ENCODE measurements around the gene TEX36.

Gene TEX36

DNA sequence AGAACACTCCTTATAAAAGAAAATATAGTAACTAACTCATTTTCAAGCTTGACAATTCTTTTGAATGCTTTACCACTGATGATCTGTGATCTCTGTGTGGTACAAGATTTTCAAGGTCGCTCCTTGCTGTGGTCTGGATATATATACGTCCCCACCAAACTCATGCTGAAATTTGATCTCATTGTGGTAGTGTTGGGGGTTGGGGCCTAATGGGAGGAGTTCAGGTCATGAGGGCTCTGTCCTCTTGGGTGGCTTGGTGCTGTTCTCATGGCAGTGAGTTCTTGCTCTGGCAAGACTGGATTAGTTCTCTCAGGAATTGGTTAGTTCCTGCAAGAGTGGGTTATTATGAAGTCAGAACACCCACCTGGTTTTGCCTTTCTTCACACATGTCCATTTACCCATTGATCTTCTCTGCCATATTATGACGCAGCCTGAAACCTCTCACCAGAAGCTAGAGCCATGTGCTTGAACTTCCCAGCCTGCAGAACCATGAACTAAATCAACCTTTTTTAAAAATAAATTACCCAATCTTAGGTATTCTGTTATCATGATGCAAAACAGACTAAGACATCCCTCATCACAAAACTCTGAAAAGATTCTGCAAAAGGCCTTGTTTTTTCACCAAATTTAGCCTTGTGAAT, 28.3 kb upstream of the TEX36 start:
- Histone ChIP-seq H3K27ac (replicated peaks) (no peak overlapping the region), H3K27me3 (ENCODE audit: insufficient read depth, poor library complexity, severe bottlenecking) (no peaks in the 10 kb centered on the region), H3K4me3 (replicated peaks; ENCODE audit: insufficient read depth, low read length) (no peak overlapping the region)
- TF ChIP-seq POLR2AphosphoS5 (IDR thresholded peaks at IDR 0.05; ENCODE audit: low read depth) (no peak), SPI1 (IDR thresholded peaks at IDR 0.05; ENCODE audit: borderline replicate concordance, low read depth) (no peak), GABPA (IDR thresholded peaks at IDR 0.05; ENCODE audit: low read depth) (no peak)
- TF ChIP-seq, protein P1, sequence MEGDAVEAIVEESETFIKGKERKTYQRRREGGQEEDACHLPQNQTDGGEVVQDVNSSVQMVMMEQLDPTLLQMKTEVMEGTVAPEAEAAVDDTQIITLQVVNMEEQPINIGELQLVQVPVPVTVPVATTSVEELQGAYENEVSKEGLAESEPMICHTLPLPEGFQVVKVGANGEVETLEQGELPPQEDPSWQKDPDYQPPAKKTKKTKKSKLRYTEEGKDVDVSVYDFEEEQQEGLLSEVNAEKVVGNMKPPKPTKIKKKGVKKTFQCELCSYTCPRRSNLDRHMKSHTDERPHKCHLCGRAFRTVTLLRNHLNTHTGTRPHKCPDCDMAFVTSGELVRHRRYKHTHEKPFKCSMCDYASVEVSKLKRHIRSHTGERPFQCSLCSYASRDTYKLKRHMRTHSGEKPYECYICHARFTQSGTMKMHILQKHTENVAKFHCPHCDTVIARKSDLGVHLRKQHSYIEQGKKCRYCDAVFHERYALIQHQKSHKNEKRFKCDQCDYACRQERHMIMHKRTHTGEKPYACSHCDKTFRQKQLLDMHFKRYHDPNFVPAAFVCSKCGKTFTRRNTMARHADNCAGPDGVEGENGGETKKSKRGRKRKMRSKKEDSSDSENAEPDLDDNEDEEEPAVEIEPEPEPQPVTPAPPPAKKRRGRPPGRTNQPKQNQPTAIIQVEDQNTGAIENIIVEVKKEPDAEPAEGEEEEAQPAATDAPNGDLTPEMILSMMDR (IDR thresholded peaks at IDR 0.05; ENCODE audit: insufficient read depth, low read length): no peak
- TF ChIP-seq, protein P2, sequence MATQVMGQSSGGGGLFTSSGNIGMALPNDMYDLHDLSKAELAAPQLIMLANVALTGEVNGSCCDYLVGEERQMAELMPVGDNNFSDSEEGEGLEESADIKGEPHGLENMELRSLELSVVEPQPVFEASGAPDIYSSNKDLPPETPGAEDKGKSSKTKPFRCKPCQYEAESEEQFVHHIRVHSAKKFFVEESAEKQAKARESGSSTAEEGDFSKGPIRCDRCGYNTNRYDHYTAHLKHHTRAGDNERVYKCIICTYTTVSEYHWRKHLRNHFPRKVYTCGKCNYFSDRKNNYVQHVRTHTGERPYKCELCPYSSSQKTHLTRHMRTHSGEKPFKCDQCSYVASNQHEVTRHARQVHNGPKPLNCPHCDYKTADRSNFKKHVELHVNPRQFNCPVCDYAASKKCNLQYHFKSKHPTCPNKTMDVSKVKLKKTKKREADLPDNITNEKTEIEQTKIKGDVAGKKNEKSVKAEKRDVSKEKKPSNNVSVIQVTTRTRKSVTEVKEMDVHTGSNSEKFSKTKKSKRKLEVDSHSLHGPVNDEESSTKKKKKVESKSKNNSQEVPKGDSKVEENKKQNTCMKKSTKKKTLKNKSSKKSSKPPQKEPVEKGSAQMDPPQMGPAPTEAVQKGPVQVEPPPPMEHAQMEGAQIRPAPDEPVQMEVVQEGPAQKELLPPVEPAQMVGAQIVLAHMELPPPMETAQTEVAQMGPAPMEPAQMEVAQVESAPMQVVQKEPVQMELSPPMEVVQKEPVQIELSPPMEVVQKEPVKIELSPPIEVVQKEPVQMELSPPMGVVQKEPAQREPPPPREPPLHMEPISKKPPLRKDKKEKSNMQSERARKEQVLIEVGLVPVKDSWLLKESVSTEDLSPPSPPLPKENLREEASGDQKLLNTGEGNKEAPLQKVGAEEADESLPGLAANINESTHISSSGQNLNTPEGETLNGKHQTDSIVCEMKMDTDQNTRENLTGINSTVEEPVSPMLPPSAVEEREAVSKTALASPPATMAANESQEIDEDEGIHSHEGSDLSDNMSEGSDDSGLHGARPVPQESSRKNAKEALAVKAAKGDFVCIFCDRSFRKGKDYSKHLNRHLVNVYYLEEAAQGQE (IDR thresholded peaks at IDR 0.05; ENCODE audit: insufficient replicate concordance, low read depth): no peak
- DNase-seq (ENCODE audit: low read depth in 1 of 2, low spot score in 1 of 2): no peak

DNA sequence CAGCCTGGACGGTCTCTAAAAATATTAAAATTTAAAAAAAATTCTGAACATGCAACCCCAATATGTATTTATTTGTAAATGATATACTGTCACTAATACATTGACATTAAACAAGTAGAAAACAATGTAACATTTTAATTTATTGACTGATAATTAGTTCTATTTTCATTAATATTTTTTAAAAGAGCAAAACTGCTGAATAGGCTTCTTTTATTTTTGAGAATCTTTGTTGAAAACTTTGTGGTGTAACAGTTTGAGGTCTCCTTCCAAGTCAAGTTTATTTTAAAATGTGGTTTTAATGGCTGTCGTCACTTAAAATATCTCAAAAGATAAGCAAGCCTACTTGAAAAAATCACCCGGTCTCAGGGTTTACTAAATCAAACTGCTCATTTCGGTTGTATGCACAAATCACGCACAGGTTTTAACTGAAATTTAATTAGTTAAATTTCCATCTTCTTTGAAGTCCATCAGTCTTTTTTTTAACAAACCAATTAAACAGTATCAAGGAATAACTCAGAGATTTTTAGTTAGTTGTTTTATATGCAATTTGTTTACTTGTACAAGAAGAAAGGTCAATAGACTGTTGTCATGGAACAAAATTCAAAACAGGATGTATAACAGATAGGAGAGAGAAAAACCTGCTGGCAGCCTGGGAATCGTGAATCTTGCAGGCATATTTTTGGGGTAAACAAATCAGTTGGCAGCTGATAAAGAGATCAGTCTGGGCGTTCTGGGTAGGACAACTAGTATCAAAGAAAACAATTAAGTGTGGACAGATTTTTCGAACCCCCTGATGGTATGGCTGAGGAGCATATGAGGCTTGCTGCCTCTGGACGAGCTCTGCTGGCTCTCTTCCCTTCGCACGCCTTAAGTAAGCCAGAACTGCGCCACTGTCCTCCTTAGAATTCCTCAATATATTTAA, 26.9 kb upstream of the TEX36 start:
- TF ChIP-seq SPI1 (IDR thresholded peaks at IDR 0.05; ENCODE audit: borderline replicate concordance, low read depth) (no peak), POLR2AphosphoS5 (IDR thresholded peaks at IDR 0.05; ENCODE audit: low read depth) (no peak), GABPA (IDR thresholded peaks at IDR 0.05; ENCODE audit: low read depth) (no peak)
- TF ChIP-seq, protein P1 (IDR thresholded peaks at IDR 0.05; ENCODE audit: insufficient read depth, low read length): no peak
- TF ChIP-seq, protein P2 (IDR thresholded peaks at IDR 0.05; ENCODE audit: insufficient replicate concordance, low read depth): no peak
- H3K27me3 ChIP-seq (ENCODE audit: insufficient read depth, poor library complexity, severe bottlenecking): no peaks in the 10 kb centered on the region
- no peak overlapping the region for H3K27ac ChIP-seq (replicated peaks)
- no peak overlapping the region for H3K4me3 ChIP-seq (replicated peaks; ENCODE audit: insufficient read depth, low read length)
- no peak for DNase-seq (ENCODE audit: low read depth in 1 of 2, low spot score in 1 of 2)

DNA sequence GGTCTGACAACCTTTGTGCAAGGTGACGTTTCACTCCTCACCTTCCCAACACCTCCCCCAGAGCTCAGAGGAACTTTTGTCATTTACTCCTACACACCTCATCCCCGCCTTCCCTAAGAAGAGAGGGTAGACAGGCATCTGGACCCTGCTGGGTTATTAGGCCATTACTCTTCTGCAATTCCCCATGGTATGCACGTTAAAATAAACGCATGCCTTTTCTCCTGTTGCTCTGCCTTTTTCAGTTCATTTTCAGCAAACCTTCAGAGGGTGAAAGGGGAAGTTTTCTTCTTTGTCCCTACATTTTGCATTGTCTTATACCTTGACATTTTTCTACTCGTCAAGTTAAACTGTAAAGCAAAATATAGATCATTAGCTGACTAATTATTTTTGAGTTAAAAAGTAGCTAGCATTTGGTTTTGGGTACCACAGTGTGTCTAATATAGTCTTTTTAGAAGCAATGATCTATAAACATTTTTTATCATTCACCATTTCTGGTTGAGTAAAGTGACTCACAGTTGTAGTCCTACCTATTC, 26.1 kb upstream of the TEX36 start:
- no peak for DNase-seq (ENCODE audit: low read depth in 1 of 2, low spot score in 1 of 2)
- Histone ChIP-seq H3K4me3 (replicated peaks; ENCODE audit: insufficient read depth, low read length) (no peak overlapping the region), H3K27ac (replicated peaks) (no peak overlapping the region), H3K27me3 (ENCODE audit: insufficient read depth, poor library complexity, severe bottlenecking) (no peaks in the 10 kb centered on the region)
- TF ChIP-seq, protein P2 (IDR thresholded peaks at IDR 0.05; ENCODE audit: insufficient replicate concordance, low read depth): no peak
- TF ChIP-seq POLR2AphosphoS5 (IDR thresholded peaks at IDR 0.05; ENCODE audit: low read depth) (no peak), SPI1 (IDR thresholded peaks at IDR 0.05; ENCODE audit: borderline replicate concordance, low read depth) (no peak), GABPA (IDR thresholded peaks at IDR 0.05; ENCODE audit: low read depth) (no peak)
- TF ChIP-seq, protein P1 (IDR thresholded peaks at IDR 0.05; ENCODE audit: insufficient read depth, low read length): no peak
